Epithelial cell of proximal tubule (primary cell): ENCODE results near the gene TMEM179. TPM values are rescaled to one million over a fixed set of nuclear protein-coding genes. Genes with fewer than 3 reads are reported as not detected.

ENCODE experiments used
- DNase-seq: peaks from one replicate; pipeline ENCODE4 v3.0.0-alpha.2; 2011; ENCODE audit warnings: low read depth
- H3K4me3 ChIP-seq: 2 replicates; pipeline ENCODE4 v1.5.1; 2011; ENCODE audit warnings: low read depth, mild to moderate bottlenecking, low read length
- total RNA-seq: library from RNA; depleted of rRNA; stranded (reverse); fragments of >200 nt; gene quantifications from 2 replicates; pipeline ENCODE4 v1.2.3, GENCODE V29; 2015
- TF ChIP-seq, protein P1 (sequence below): conservative IDR thresholded peaks from 2 replicates; pipeline ENCODE4 v1.5.1; 2012; ENCODE audit warnings: low read depth, mild to moderate bottlenecking, low read length

The TMEM179 gene
- total RNA-seq, 1 donor from 2014 or later = not detected

DNA sequence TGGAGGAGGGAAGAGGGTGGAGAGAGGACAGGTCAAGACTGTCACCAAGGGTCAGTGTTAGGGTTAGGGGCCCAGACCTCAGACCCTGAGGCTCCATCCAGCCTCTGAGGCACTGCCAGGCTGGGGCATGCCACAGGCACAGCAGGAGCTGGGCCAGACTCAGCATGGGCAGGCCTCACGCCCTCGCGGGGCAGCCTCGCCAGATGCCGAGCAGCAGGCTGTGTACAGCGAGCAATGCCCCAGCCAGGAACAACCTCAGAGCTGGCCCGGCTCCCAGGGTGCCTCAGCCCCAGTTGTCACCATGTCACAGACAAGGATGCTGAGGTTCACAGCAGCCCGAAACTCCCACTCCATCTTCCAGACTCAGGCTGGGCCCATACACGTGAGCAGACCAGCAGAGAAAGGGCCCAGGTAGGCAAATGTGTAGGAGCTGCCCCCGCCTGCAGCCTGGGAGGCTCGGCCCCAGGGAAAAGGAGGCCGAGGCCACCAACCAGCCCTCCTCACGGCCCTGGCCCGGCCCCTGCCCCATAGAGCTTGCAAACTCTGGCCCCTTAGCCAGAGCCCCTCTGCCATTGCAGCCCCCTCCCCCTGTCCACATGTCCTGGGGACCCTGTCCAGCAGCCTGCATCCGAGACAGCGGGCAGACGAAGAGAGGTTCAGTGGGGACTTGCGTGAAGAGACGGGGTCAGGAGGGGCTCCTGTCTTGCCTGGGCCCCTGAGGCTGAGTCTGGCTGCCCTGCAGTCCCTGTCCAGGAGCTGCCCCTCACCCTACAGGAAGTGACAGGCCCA lies 17.5 kb downstream of the TMEM179 start:
- no peak overlapping the region for H3K4me3 ChIP-seq
- TF ChIP-seq, protein P1, sequence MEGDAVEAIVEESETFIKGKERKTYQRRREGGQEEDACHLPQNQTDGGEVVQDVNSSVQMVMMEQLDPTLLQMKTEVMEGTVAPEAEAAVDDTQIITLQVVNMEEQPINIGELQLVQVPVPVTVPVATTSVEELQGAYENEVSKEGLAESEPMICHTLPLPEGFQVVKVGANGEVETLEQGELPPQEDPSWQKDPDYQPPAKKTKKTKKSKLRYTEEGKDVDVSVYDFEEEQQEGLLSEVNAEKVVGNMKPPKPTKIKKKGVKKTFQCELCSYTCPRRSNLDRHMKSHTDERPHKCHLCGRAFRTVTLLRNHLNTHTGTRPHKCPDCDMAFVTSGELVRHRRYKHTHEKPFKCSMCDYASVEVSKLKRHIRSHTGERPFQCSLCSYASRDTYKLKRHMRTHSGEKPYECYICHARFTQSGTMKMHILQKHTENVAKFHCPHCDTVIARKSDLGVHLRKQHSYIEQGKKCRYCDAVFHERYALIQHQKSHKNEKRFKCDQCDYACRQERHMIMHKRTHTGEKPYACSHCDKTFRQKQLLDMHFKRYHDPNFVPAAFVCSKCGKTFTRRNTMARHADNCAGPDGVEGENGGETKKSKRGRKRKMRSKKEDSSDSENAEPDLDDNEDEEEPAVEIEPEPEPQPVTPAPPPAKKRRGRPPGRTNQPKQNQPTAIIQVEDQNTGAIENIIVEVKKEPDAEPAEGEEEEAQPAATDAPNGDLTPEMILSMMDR = no peak
- no peak for DNase-seq

DNA sequence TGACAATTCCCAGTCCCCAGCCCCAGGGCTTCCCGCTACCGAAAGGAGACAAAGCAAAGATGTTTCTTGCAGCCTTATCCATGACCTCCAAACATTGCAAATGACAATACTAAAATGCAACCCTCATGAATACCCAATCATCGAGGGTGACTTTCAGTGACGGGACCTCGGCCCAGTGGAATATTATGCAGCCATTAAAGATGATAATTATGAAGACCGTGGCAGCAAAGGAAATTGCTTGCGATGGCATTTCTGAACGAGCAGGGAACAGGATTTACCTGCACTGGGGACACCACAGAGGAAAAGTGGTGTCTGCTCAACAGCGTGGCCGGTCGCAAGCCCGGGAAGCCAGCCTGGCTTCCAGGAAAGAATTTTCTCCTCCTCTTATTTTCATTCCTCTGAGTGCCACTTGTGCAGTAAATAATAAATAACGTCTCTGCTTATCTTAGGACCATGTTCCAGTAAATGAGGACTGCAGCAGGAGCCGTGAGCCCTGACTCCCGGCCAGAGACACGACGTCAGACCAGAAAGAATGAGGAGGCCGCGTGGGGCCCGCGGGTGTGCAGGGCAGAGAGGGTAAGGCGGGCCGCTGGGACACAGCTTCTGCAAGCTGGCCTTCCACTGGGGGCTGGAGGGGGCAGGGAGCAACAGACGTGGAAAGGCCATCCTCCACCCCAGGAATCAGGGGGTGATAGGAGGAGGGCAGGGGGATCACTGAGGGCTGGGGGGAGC lies 18.4 kb downstream of the TMEM179 start:
- H3K4me3 ChIP-seq = no peak overlapping the region
- TF ChIP-seq, protein P1 = no peak
- DNase-seq = no peak

DNA sequence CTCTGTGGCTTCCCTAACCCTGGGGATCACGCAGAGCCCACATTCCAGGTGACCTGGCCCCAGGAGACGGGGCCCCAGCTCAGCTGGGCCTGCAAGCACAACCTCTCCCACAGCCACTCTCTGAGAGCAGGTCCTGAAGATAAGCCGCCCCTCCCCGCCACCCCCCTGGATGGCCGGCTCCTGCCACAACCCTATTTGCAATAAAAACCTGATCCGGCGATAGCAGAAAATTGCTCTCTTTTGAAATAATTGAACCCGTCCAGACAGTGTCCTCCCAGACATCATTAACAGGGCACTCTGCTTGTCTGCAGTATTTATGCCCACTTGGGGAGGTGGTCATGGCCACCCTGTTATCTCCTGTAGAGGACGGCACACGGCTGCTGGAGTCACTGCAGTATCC lies 20.0 kb downstream of the TMEM179 start:
- TF ChIP-seq, protein P1 = no peak
- no peak overlapping the region for H3K4me3 ChIP-seq
- no peak for DNase-seq

DNA sequence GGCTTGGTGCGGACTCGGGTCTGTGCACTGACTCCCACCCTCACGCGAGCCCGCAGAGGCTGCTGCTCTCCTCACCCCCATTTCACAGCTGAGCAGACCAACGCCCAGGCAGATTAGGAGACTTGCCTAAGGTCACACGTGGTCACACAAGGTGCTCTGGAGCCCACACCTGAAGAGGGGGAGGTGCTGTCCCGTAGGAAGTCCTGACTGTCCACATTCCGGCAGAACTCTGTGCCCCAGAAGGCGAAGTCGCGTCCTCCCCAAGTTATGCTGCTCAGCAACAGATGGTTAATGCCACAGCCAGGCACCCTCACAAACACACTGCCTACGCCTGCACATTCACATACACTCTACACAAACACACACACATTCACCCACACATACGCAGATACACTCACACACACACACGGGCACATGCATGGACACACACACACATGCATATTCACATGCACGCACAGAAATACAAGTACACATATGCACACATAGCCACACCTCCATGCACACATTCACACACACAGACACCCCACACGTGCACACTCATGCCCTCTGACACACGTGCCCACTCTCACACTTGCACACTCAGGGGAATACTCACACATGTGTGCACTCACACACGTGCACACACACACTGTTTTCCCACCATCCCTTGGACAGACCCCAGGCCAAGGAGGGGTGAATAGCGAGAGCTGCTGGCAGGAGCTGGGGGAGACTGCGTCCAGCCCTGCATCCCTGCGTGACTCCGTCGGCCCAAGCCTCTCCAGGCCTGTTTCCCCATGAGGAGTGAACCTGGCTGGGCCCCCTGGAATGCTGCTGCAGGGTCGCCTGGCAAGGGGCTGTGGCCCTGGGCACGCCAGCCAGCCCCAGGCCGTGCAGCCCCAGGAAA lies 20.9 kb downstream of the TMEM179 start:
- TF ChIP-seq, protein P1 = no peak
- DNase-seq = no peak
- no peak overlapping the region for H3K4me3 ChIP-seq

DNA sequence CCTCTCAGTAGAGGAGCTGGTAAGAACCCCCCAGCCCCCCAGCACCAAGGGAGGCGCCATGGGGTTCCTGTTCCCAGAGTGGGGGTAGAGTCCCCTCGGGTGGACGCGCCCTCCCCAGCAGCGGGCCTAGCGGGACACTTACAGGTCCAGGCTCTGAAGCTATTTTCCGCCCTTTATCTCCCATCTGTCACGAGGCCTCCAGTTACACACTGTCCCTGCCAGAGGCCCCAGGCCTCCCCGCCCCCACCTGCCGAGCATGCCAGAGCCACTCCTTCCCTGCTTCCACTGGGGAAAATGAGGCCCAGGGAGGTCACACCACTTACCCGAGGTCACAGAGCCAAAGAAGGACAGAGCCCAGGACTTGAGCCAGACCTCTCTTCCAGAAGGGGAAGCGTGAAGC lies 21.9 kb downstream of the TMEM179 start:
- TF ChIP-seq, protein P1 = no peak
- no peak for DNase-seq
- no peak overlapping the region for H3K4me3 ChIP-seq

DNA sequence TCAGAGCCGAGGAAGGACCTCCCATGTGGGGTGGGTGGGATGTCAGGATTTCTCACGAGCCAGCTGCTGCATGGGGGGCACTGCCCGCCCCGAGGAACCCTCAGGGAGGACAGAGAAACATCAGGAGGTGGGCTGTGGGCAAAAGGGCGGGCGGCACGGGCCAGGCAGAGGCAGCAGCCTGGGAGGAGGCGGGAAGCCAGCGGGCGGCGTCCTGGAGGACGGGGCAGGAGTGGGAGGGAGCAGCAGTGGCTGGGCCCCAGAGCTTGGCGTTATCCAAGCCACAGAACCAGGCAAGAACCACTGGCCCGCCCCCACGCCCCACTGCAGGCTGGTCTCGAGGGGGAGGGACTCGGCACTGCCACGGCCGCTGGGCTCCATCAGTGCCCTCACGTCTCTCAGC lies 22.6 kb downstream of the TMEM179 start:
- no peak for DNase-seq
- no peak overlapping the region for H3K4me3 ChIP-seq
- TF ChIP-seq, protein P1 = no peak
